Measurements from ENCODE around the gene SNORC.

The SNORC gene

DNA sequence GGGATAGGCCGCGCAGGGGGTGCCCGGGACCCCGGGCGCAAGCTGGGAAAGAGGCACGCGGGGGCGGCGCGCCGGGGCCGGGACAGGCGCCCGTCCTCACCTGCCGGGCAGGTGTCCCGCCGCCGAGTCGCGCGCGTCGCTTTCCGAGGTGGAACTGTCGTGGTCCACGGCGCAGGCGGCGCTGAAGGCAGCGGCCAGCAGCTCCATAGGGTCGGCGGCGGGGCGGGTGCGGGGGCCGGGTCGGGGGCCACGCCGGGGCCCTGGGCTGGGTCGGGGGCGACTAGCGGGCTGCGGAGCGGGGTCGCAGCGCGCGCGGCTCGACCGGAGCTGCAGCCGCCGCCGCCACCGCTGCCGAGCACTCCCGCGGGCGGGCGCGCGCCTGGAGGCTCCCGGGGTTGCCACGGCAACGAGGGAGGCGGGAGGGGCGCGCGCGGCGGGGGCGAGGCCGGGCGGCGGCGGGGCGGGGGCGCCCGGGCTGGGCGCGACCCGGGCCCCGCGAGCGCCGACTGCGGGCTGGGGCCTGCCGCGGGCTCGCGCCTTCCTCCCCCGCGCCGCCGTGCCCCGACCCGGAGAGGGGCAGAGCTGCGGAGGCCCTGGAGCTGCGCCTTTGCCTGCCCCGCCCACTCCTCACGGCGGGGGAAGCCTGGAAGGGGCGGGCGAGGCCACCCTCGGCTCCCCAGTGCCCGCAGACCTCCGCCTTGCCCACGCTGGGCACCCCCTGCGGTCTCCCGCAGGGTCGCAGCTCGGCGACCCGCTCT lies 57.9 kb downstream of the SNORC start:
- TF ChIP-seq, protein P1, sequence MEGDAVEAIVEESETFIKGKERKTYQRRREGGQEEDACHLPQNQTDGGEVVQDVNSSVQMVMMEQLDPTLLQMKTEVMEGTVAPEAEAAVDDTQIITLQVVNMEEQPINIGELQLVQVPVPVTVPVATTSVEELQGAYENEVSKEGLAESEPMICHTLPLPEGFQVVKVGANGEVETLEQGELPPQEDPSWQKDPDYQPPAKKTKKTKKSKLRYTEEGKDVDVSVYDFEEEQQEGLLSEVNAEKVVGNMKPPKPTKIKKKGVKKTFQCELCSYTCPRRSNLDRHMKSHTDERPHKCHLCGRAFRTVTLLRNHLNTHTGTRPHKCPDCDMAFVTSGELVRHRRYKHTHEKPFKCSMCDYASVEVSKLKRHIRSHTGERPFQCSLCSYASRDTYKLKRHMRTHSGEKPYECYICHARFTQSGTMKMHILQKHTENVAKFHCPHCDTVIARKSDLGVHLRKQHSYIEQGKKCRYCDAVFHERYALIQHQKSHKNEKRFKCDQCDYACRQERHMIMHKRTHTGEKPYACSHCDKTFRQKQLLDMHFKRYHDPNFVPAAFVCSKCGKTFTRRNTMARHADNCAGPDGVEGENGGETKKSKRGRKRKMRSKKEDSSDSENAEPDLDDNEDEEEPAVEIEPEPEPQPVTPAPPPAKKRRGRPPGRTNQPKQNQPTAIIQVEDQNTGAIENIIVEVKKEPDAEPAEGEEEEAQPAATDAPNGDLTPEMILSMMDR (conservative IDR thresholded peaks at IDR 0.05; ENCODE audit: low read depth, low read length) = no peak
- no peak for DNase-seq (ENCODE audit: low read depth)
- no peak overlapping the region for H3K4me3 ChIP-seq (ENCODE audit: low read length)

Data from retinal pigment epithelial cell (primary cell).